HG02870 (cell line): ENCODE measurements around the gene TCF7L2.
"Not testable (repeated sequence)": the region's sequence is repeated elsewhere in the genome, so short reads cannot be mapped to it uniquely, and the experiment has no call there.

Experiments
- ATAC-seq: cut with Tn5 transposase; IDR thresholded peaks from one replicate; pipeline ENCODE4 v1.9.1; 2021; ENCODE audit warnings: mild to moderate bottlenecking, moderate library complexity; ENCODE audit not compliant: unreplicated experiment

The TCF7L2 gene

DNA sequence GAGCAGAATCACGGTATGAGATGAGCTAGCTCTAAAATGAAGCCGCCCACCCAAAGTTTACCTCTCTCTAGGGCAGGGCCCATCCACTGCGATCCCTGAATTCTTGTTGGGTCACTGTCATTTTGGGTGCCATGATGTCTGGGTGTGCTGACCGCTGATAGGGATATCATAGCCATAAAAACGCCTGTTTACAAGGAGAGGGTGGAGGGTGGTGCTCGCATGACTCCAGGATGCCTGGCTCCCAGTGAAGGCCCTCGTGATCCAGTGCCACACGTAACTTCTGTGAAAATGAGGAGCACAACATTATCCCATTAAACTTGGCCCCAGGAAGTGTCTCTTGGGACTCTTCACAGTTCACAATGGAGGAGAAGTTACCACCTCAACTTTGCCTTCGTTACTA, 139.5 kb downstream of the TCF7L2 start:
- no peak for ATAC-seq

- ATAC-seq, result no peak
Measured at GRCh38 chr10:113091920-113092319, 141.9 kb downstream of the TCF7L2 start.

DNA sequence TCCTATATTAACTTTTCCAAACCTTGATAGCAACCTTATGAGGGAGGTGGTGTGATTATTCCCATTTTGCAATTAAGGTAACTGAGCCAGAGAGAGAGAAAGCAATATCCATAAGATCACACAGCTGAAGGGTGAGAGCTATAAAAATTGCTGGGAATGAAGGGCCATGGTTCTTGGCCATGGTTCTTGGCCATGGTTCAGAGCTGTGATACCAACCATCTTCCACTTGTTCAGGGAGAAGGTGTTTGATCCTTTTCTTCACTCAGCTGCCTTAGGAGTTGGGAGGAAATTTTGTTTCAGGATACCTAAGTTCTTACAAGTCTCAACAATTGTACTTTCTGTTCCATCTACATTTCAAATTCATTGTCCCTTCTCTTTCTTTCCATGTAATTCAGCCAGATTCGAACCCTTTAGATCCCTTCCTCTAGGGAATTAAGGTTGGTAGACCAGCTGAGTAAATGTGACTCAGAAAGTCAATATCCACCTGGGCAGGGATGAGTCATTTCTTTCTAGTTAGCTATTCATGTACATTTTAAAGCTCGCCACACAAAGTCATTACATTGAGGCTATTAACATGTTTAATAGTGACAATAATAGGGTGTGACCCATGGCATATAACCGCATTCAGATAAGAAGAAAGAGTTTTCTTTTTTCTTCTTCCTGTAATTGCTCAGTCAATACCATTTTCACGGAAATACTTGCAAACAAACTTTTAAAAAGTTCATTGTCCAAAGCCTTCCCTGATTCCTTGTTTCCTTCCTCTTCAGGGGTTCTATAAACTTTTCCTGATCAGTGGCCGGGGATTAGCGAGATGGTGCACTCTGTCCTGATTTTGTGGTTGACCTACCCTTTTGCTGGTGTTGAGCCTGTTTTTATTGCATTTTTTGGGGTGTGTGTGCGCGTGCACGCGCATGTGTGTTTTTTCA, 143.4 kb downstream of the TCF7L2 start:
- no peak for ATAC-seq

DNA sequence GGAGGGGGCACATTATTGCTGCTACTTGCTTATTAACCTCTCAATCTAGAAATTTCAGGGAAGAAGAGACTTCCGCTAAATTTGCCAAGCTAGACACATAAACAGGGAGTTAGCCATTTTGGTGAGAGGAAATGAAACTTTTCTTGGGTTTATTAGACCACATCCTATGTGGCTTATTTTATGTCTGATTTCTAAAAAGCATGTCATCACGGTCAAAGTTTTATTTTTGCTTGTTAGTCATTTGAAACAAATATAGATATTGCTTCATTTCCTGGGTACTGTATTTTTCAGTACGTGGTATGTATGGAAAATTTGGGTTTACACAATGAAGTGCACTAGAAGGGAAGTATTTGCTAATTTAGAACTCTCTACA, 144.1 kb downstream of the TCF7L2 start:
- no peak for ATAC-seq

GRCh38 chr10:113095419-113096127, 145.5 kb downstream of the TCF7L2 start:
- no peak for ATAC-seq

- ATAC-seq, result no peak
Measured at GRCh38 chr10:113096128-113096996, 146.3 kb downstream of the TCF7L2 start.

- ATAC-seq, result no peak
Measured at GRCh38 chr10:113097036-113097435, 147.0 kb downstream of the TCF7L2 start.

- ATAC-seq, result no peak
Measured at GRCh38 chr10:113099431-113100183, 149.6 kb downstream of the TCF7L2 start.

GRCh38 chr10:113100281-113100680, 150.2 kb downstream of the TCF7L2 start:
- ATAC-seq, result no peak

GRCh38 chr10:113103131-113103840, 153.2 kb downstream of the TCF7L2 start:
- no peak for ATAC-seq

- ATAC-seq, result no peak
Measured at GRCh38 chr10:113104047-113104446, 154.0 kb downstream of the TCF7L2 start.

GRCh38 chr10:113108194-113108835, 158.3 kb downstream of the TCF7L2 start:
- ATAC-seq, result no peak

GRCh38 chr10:113108948-113109347, 158.9 kb downstream of the TCF7L2 start:
- ATAC-seq, result no peak

DNA sequence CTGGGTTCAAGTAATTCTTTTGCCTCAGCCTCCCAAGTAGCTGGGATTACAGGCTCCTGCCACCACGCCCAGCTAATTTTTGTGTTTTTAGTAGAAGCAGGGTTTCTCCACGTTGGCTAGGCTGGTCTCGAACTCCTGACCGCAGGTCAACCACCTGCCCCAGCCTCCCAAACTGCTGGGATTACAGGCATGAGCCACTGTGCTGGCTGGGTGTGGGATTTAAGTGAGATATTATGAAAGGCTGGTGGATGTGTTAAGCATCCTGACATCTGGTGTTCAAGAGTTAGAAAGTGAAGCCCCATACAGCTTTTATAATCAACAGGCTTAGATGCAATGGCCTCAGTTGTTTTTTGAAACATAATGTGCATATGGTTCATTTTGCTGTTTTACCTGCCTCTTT, 159.4 kb downstream of the TCF7L2 start:
- ATAC-seq, result not testable (repeated sequence)

DNA sequence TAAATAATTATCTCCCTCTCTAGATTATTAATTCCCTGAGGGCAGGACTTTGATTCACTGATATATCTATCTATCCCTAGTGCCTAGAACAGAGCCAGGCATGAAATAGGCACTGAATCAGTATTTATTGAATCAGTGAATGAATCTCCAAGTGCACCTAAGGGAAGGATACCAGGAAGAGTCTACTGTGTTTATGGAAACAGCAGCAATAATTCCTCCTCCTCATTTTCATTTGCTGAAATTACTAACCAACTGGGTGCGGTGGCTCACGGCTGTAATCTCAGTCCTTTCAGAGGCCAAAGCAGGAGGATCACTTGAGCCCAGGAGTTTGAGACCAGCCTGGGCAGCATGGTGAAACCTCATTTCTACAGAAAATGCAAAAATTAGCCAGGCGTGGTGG, 161.2 kb downstream of the TCF7L2 start:
- ATAC-seq, result no peak

- ATAC-seq, result no peak
Measured at GRCh38 chr10:113111900-113112853, 162.1 kb downstream of the TCF7L2 start.

GRCh38 chr10:113113241-113113640, 163.2 kb downstream of the TCF7L2 start:
- no peak for ATAC-seq

DNA sequence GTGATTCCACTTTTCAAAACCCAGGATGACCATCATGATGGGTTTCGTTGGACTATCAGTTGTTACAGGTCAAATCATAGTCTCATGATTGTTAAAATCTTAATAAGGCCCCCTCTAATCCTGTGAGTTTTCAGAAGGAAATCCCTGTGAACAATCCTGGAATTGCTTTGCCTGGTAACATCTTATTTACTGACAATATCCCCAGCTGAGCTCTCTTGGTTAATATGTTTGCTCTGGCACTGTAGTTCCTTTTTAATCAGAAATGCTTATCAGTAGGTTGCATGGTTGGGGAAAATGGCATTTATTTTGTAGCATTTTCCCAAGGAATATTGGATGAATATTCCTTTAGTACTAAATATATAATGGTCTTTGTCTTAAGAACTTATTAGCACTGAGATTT, 163.9 kb downstream of the TCF7L2 start:
- ATAC-seq, result no peak
